GM19395 (cell line): ENCODE data around the gene VWA8.
"Not testable (repeated sequence)": the region's sequence is repeated elsewhere in the genome, so short reads cannot be mapped to it uniquely, and the experiment has no call there.

Experiments
- ATAC-seq: cut with Tn5 transposase; IDR thresholded peaks from one replicate; pipeline ENCODE4 v1.9.1; 2021; ENCODE audit warnings: mild to moderate bottlenecking, moderate library complexity; ENCODE audit not compliant: unreplicated experiment

The VWA8 gene

DNA sequence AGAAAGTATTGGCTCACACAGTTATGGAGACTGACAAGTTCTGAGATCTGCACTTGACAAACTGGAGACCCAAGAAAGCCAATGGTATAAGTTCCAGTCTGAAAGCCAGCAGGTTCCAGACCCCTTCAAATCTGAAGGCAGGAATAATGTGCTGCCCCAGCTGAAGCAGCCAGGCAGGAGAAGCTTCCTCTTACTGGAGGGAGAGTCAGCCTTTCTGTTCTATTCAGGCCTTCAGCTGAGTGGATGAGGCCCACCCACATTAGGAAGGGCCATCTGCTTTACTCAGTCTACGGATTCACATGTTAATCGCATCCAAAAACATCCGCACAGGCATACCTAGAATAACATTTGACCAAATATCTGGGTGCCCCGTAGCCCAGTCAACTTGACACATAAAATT is 8.2 kb upstream of the VWA8 start:
- ATAC-seq: no peak

DNA sequence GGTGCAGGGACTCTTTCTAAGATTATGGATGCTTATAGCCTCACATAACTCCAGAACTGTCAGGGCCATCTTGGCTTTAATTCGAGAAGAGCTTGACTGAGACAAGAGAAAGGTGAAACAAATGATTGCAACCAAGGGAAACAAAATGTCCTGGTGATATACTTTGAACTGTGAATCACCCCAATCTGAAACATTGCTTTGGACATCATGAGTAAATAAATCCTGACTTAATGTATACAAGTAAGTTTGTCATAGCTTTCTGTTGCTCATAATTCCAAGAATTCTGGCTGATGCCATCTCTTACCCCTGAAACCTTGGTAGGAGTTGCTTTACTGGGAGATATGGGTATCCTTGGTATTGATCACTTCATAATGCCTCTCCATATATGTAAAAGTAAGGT is 5.8 kb upstream of the VWA8 start:
- no peak for ATAC-seq

DNA sequence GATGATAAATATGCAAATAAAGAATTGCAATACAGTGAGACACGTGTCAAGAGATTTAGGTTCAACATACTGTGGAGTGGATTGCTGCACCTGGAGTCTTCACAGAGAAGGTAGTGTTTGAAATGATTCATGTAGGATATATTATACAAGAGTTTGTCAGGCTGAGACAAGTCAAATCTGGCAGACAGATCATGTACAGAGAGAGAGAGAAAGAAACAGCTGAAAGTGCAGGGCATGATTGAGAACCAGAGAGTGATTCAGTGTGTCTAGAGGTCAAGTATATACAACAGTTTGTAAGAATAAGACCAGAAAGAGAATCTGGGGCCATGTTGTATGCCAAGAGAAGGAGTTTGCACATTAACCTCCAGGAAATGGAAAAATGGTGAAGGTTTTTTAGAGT is 2.1 kb upstream of the VWA8 start:
- no peak for ATAC-seq

DNA sequence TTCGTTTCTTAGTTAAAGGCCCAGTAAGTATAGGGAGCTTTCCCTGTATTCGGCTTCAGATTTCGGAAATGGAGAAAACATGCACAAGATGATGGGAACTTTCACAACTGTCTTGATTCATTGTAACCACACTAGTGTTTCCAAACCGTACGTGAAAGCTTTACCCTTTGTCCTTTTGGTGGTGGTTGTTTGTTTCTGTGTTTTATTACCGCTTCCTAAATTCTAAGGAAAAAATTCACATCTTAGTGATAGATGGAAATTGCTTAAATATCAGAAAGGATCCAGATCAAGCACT is 504 bp upstream of the VWA8 start:
- ATAC-seq: no peak

DNA sequence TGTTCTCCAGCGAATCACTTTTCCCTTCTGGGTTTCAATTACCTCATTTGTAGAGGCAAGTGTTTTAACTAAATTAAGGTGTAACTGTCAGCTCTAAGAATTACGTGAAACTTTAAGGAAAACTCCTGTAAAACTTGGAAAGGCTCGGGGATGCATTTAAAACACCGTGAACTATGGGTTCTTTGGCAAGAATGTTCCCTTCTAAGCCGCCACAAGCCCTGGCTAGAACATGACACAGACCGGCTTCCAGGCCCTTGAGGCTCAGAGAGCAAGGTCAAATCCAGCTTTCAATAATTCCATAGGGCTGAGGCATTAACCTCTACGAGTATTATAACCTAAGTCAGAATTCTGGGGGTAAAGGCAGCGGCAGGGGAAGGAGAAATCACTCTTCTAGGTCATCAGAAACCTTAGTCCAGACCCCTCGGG is 685 bp downstream of the VWA8 start:
- peak; percentile 15 for ATAC-seq

DNA sequence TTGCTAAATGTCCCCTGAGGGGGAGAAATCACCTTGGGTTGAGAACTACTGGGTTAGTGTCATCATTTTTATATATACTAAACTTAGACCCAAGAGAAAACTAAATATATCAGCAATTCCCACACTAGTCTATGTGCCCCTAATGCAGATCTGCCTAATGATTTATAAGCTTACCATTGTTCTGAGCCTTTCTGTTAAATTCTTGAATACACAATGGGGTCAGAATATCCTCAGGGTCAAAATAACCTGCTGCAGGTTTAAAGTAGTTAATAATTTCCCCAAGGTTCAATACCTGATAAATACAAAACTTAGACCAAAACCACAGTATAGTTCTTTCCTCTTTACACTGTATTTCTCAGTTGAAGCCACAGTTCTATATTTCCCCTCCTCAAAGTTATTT is 4.6 kb downstream of the VWA8 start:
- no peak for ATAC-seq

DNA sequence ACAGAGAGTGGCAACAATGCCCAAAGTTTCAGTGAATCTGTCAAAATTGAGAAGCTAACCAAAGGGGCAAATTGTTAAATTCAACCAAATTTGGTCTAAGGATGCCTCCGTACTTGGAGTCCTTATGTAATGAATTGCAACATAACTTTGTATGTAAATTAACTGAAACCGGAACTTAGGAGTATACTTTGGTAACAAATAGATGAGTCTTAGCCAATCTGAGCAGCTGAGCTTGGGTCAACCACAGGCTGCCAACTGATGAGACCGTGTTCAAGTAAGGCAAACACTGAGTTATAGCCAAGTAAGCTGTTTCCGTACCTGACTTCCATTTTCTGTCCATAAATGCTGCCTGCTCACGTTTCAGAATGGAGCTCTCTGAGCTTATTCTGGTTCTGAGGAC is 5.3 kb downstream of the VWA8 start:
- no peak for ATAC-seq

DNA sequence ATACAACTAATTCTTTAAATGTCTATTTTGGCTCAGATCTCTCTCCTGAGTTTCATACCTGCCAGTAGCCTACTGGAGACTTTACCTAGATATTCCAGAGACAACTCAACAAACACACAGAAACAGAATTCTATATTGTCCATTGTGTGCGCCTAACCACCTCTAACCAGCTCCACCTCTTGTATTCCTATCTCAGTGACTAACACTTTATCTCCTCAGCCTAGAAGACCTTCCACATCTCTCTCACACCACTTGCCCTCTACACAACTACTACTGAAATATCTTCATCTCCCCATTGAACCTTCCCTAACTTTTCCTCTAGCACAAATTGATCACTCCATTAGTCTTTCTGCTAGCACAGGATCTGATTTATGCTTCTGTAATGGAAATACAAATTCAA is 6.7 kb downstream of the VWA8 start:
- ATAC-seq: no peak

DNA sequence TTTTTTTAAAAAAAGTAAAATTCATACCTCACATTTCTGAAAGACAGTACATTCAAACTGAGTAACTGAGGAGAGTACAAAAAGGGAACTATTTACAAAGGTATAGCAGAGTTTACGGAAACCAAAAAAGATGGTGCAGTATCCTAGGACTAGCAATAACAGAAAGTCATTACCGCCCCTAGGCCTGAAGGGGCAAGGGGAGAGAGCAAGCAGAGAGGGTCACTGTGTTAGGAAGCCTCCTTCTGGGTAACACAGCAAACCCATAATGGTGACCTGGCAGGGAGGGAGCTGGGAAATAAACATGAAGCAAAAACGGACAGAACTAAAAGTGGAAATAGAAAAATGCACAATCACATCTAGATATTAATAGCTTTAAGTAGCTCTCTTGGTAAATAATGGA is 8.2 kb downstream of the VWA8 start:
- no peak for ATAC-seq

DNA sequence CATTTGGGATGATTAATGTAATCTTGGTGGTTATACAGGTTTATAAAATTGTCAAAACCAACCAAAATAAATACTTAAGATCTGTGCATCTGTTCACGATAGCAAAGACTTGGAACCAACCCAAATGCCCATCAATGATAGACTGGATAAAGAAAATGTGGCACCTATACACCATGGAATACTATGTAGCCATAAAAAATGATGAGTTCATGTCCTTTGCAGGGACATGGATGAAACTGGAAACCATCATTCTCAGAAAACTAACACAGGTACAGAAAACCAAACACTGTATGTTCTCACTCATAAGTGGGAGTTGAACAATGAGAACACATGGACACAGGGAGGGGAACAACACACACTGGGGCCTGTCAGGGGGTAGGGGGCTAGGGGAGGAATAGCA is 11.8 kb downstream of the VWA8 start:
- not testable (repeated sequence) for ATAC-seq

DNA sequence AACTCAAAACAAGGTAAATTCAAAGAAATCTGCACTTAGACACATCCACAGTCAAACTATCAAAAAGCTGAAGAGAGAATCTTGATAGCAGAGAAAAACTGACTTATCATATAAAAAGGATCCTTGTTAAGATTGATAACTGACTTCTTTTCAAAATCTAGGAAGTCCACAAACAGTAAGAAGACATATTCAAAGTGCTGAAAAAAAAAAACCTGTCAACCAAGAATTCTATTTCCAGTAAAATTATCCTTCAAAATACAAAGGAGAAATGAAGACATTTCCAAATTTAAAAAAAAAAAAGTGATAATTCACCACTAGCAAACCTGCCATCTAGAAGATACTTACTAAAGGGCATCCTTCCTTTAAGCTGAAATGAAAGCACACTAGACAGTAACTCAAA is 15.0 kb downstream of the VWA8 start:
- no peak for ATAC-seq

DNA sequence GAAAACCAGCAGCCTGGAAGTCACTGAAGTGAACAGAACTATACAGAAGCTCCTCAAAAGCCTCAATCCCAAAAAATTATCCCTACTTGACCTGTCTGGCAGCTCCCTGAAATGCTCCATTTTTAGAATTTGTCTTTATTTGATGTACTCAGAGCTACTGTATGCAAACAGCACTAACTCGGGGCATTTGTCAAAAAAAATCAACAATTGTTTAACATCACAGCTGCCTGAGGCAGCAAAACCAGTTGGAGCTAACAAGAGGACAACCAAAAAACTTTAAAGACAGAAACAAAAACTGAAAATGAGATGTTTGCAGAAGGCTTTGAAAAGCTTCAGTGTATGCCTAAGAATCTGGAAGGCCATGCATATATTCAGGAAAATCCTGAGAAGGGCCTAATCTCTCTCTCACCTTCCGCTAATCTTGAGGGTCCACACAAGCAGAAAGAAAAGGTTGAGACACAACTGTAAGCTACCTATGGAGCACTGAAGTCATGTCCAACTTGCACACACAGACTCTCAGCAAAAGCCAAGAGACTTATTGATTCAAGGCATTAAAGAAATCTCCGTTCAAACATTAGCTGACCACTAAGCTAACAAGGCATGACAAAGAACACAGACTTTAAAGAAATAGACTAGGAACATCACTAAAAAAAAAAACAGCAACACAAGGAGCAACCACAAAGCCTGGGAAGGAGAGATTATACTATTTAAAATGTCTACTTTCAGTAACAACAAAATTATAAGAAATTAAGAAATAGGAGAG is 16.1 kb downstream of the VWA8 start:
- ATAC-seq: no peak

DNA sequence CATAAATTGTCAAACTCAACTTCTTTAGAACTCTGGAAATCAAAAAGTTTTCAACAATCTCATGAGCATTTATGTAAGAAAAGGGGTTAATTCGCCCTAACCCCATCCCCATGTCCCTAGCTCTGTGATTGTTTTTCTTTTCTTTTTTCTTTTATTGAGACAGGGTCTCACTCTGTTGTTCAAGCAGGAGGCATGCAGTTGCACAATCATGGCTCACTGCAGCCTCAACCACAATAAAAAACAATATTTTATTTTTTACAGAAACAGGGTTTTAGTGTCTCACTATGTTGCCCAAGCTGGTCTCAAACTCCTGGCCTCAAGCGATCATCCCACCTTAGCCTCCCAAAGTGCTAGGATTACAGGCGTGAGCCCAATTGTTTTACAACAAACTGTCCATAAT is 16.7 kb downstream of the VWA8 start:
- ATAC-seq: no peak

DNA sequence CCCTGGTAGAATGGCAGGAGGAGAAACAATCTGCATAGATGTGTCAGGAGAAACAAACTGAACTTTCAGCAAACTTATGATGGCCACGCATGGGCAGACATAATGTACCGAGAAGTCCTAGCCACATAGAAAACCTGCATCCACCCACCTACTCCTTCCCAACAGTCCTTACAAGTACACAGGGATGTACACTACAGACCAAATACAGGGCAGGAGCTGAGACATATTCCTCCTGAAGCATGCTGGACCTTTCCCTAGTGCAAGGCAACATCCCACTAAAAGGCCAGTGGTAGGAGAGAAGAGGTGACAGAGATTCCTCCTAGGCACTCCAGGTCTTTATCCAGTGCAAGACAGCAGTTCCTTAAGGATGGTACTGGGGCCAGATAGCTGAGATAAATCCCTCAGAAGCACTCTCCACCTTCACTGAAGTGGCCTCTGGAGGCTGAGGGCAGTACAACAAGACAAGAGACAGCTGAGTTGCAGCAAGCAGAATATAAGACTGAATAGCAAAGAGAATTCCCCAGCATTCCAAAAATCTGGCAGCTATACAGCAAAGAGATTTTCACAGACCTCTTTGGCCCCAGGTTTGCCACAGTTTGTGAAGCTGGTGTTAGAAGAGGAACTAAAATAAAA is 18.3 kb downstream of the VWA8 start:
- no peak for ATAC-seq

DNA sequence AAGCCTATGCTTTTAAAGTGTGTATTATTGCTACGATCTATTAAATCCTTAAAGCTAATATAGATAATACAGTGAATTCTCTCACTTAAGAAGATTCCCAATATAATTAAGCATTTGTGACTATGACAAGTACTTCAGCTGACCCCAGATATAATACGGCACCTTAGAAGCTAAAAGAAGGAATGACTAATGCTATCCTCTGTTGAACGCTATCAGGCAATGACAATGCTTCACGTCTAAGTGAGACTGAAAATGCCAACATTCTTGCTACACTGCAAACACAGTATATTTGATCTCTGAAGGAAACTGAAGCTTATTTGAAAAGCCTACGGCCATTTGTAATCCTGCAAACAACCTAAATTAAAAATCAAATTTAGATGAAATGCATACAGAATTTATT is 19.7 kb downstream of the VWA8 start:
- ATAC-seq: no peak

DNA sequence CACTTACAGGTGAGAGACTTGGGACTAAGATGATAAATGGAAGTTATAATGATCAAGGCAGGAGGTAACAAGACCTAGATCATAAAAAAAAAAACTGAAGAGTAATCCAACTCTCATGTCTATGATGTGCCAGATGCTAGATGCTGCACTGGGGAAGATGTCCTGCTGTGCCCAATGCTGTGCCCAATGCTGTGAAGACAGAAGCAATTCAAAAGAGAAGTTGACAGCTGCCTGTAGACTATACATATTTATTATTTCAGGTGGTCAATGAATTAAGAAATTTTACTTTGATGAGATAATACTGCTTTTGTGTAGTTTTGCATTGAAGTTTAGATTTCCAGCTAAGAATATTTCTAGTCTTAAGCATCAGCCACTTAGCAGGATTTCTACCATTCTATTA is 21.5 kb downstream of the VWA8 start:
- ATAC-seq: no peak

DNA sequence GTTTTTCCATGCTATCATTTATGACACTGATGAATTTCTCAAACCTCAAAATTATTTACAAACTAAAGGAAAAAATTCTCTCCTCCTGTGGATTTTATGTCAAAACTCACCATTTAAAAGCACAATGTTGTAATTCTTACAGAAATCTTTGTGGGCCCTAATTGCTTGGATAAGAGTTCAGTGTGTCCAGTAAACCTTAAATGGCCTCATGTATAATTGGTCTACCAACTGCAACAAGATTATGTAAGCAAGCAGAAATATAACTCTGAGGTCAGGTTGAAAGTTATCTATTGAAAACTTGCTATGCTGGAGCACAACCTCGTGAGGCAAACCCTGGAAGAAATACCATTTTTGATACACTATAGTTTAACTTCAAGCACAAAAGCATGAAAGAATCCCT is 22.0 kb downstream of the VWA8 start:
- ATAC-seq: no peak

DNA sequence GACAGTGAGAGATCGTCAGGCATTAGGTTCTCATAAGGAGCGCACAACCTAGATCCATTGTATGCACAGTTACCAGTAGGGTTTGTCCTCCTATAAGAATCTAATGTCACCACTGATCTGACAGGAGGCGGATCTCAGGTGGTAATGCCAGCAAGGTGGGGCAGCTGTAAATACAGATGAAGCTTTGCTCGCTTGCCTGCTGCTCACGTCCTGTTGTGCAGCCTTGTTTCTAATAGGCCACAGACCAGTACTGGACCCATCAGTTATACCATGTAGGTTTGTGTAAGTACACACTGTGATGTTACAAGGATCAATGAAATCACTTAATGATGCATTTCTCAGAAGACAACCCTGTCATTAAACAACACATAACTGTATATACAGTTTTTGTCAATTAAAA is 23.5 kb downstream of the VWA8 start:
- no peak for ATAC-seq

DNA sequence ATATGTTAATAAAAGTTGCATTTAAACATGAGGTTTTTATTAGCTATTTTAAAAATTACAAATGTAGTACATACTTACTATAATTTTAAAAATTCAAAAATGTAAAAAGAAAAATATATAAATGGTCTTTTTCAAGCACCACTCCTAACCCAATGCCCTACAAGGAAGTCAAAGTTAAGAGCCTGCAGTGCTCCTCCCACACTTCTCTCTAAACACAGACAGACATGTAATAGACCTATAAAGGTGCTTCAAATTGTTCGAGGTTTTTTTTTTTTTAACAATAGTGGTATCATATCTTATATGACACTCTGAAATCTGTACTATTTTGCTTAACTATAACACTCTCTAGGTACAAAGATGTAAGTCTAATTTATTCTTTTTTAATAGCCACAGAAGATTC is 25.4 kb downstream of the VWA8 start:
- no peak for ATAC-seq

DNA sequence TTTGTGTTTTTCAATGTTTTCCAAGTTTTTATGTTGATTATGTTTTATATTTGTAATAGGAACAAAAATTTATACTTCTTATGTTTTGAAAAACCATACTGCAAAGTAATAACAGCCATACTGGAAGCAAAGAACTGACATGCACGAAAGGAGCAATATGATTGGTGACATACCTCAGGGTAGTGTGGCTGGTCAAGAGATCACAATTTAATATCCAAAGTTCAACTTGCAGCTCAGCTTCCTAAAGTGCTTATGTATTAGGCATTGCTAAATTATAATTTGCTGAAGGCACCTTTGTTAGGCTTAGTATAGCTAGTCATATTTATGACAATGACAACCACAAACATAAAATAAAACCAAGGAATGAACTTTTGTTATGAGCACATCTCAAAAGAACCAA is 25.9 kb downstream of the VWA8 start:
- ATAC-seq: no peak

DNA sequence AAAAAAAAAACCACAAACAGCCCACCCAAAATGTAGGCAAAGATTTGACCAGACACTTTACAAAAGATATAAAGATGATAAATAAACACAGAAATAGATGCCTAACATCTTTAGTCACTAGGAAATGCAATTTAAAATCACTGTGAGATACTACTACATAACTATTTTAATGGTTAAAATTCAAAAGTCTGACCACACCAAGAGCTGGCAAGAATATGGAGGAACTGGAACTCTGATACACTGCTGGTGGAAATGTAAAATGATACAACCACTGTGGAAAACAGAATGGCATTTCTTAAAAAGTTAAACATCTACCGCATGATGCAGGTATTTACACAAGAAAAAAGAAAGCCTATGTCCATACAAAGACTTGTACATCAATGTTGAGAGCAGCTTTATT is 26.8 kb downstream of the VWA8 start:
- no peak for ATAC-seq

DNA sequence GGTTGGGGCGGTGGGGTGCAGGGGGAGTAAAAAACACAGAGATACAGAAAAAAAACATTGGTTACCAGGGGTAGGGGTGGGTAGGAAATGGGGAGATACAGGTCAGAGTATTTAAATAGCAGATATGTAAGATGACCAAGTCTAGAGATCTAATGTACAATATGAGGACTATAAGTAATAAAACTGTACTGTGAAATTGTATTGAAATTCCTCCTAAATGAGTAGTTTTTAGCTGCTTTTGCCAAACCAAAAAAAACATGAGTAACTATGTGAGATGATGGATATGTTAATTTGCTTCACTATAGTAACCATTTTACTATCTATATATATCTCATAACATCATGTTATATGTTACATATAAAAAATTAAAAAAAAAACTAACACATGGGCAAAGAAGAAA is 29.6 kb downstream of the VWA8 start:
- no peak for ATAC-seq

DNA sequence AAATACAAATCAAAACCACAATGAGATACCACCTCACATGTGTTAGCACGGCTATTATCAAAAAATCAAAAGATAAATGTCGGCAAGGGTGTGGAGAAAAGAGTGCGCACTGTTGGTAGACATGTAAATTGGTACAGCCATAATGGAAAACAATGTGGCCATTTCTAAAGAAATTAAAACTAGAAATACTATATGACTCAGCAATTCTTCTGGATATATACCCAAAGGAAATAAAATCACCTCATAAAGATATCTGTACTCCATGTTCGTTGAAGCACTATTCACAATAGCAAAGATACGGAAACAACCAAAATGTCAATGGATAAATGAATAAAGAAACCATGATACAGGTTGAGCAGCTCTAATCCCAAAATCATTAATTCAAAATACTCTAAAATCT is 30.8 kb downstream of the VWA8 start:
- ATAC-seq: no peak
